ENCODE measurements around the gene AGBL4. TPM values are rescaled to one million over a fixed set of nuclear protein-coding genes. Genes with fewer than 3 reads are reported as not detected.
"Not testable (repeated sequence)": the region's sequence is repeated elsewhere in the genome, so short reads cannot be mapped to it uniquely, and the experiment has no call there.

Gene AGBL4
- total and polyA plus RNA-seq, 7 experiments from 2014 or later, result 0.27 TPM; not detected in 6

GRCh38 chr1:48527051-48527450, 1496.7 kb downstream of the AGBL4 start:
- DNase-seq (no peak), ATAC-seq (no peak)
- Histone ChIP-seq H3K4me3 (ENCODE audit: low read length) (no peak overlapping the region), H3K27ac (ENCODE audit: low read depth, low read length) (no peak overlapping the region), H3K4me1 (ENCODE audit: control insufficient read depth in 2 of 2, insufficient read depth in 2 of 2, low read length in 2 of 2) (no peaks in the 10 kb centered on the region), H3K27me3 (ENCODE audit: control insufficient read depth in 2 of 2, insufficient read depth in 2 of 2, low read length in 2 of 2) (no peaks in the 10 kb centered on the region), H3K9me3 (ENCODE audit: control insufficient read depth in 2 of 3, low read length in 3 of 3) (no peaks in the 10 kb centered on the region), H3K36me3 (ENCODE audit: control insufficient read depth in 2 of 3, insufficient read depth in 3 of 3, low read length in 3 of 3) (no peaks in the 10 kb centered on the region)
- H3K36me3 Mint-ChIP-seq, result no peaks in the 10 kb centered on the region
- H3K27me3 Mint-ChIP-seq, result peaks cover 0 to 44% (median 28%) of the 10 kb centered on the region in 5 donors
- H3K9me3 Mint-ChIP-seq, result peaks cover 0 to 3% (median 0%) of the 10 kb centered on the region in 11 donors
- POLR2A ChIA-PET, result no interaction called here
- CTCF ChIA-PET, result no interaction called here
- no peaks in the 10 kb centered on the region for H3K4me1 Mint-ChIP-seq
- H3K27ac Mint-ChIP-seq, result no peak overlapping the region
- H3K4me3 Mint-ChIP-seq, result no peak overlapping the region
- intact Hi-C loops (cut with micrococcal nuclease), result no loop called here

GRCh38 chr1:48526008-48526710, 1497.6 kb downstream of the AGBL4 start:
- no peaks in the 10 kb centered on the region for H3K9me3 ChIP-seq (ENCODE audit: control insufficient read depth in 2 of 3, low read length in 3 of 3)
- H3K27ac ChIP-seq (ENCODE audit: low read depth, low read length), result no peak overlapping the region
- intact Hi-C loops (cut with micrococcal nuclease), result no loop called here
- no peaks in the 10 kb centered on the region for H3K36me3 ChIP-seq (ENCODE audit: control insufficient read depth in 2 of 3, insufficient read depth in 3 of 3, low read length in 3 of 3)
- Mint-ChIP-seq H3K9me3 (peaks cover 0 to 3% (median 0%) of the 10 kb centered on the region in 11 donors), H3K4me1 (no peaks in the 10 kb centered on the region), H3K4me3 (no peak overlapping the region), H3K27ac (no peak overlapping the region), H3K36me3 (no peaks in the 10 kb centered on the region), H3K27me3 (peaks cover 0 to 43% (median 23%) of the 10 kb centered on the region in 5 donors)
- H3K4me1 ChIP-seq (ENCODE audit: control insufficient read depth in 2 of 2, insufficient read depth in 2 of 2, low read length in 2 of 2), result no peaks in the 10 kb centered on the region
- H3K4me3 ChIP-seq (ENCODE audit: low read length), result no peak overlapping the region
- no peak for DNase-seq
- CTCF ChIA-PET, result no interaction called here
- ATAC-seq, result no peak
- POLR2A ChIA-PET, result no interaction called here
- H3K27me3 ChIP-seq (ENCODE audit: control insufficient read depth in 2 of 2, insufficient read depth in 2 of 2, low read length in 2 of 2), result no peaks in the 10 kb centered on the region

- no peak overlapping the region for H3K27ac ChIP-seq (ENCODE audit: low read depth, low read length)
- H3K4me3 Mint-ChIP-seq, result no peak overlapping the region
- no peaks in the 10 kb centered on the region for H3K36me3 Mint-ChIP-seq
- DNase-seq (no peak), ATAC-seq (no peak)
- ChIA-PET POLR2A (no interaction called here), CTCF (interaction anchor here (0.6 kb wide), 1 partner anchor 1141 kb away, joined by 4 read pairs; no protein-coding TSS in a partner anchor)
- no peaks in the 10 kb centered on the region for H3K9me3 ChIP-seq (ENCODE audit: control insufficient read depth in 2 of 3, low read length in 3 of 3)
- H3K4me1 Mint-ChIP-seq, result no peaks in the 10 kb centered on the region
- H3K27ac Mint-ChIP-seq, result no peak overlapping the region
- no peaks in the 10 kb centered on the region for H3K36me3 ChIP-seq (ENCODE audit: control insufficient read depth in 2 of 3, insufficient read depth in 3 of 3, low read length in 3 of 3)
- no peak overlapping the region for H3K4me3 ChIP-seq (ENCODE audit: low read length)
- peaks cover 0 to 47% (median 23%) of the 10 kb centered on the region in 5 donors for H3K27me3 Mint-ChIP-seq
- H3K4me1 ChIP-seq (ENCODE audit: control insufficient read depth in 2 of 2, insufficient read depth in 2 of 2, low read length in 2 of 2), result no peaks in the 10 kb centered on the region
- no peaks in the 10 kb centered on the region for H3K27me3 ChIP-seq (ENCODE audit: control insufficient read depth in 2 of 2, insufficient read depth in 2 of 2, low read length in 2 of 2)
- peaks cover 0 to 3% (median 0%) of the 10 kb centered on the region in 11 donors for H3K9me3 Mint-ChIP-seq
- intact Hi-C loops (cut with micrococcal nuclease), result no loop called here
Observed at GRCh38 chr1:48524892-48525467, 1498.8 kb downstream of the AGBL4 start.

- intact Hi-C loops (cut with micrococcal nuclease), result no loop called here
- ChIA-PET POLR2A (no interaction called here), CTCF (no interaction called here)
- Mint-ChIP-seq H3K9me3 (peaks cover 0 to 3% (median 0%) of the 10 kb centered on the region in 11 donors), H3K27ac (no peak overlapping the region), H3K27me3 (peaks cover 0 to 47% (median 30%) of the 10 kb centered on the region in 5 donors), H3K36me3 (no peaks in the 10 kb centered on the region), H3K4me1 (no peaks in the 10 kb centered on the region), H3K4me3 (no peak overlapping the region)
- Histone ChIP-seq H3K27me3 (ENCODE audit: control insufficient read depth in 2 of 2, insufficient read depth in 2 of 2, low read length in 2 of 2) (no peaks in the 10 kb centered on the region), H3K9me3 (ENCODE audit: control insufficient read depth in 2 of 3, low read length in 3 of 3) (no peaks in the 10 kb centered on the region), H3K4me3 (ENCODE audit: low read length) (no peak overlapping the region), H3K4me1 (ENCODE audit: control insufficient read depth in 2 of 2, insufficient read depth in 2 of 2, low read length in 2 of 2) (no peaks in the 10 kb centered on the region), H3K36me3 (ENCODE audit: control insufficient read depth in 2 of 3, insufficient read depth in 3 of 3, low read length in 3 of 3) (no peaks in the 10 kb centered on the region), H3K27ac (ENCODE audit: low read depth, low read length) (no peak overlapping the region)
- no peak for ATAC-seq
- DNase-seq, result no peak
Observed at GRCh38 chr1:48523558-48523957, 1500.2 kb downstream of the AGBL4 start.

GRCh38 chr1:48519896-48520295, 1503.9 kb downstream of the AGBL4 start:
- ATAC-seq; POLR2A ChIA-PET; H3K36me3 ChIP-seq (ENCODE audit: control insufficient read depth in 2 of 3, insufficient read depth in 3 of 3, low read length in 3 of 3); intact Hi-C loops (cut with micrococcal nuclease); H3K4me1 ChIP-seq (ENCODE audit: control insufficient read depth in 2 of 2, insufficient read depth in 2 of 2, low read length in 2 of 2); H3K4me3 Mint-ChIP-seq; CTCF ChIA-PET; H3K27ac Mint-ChIP-seq; H3K9me3 ChIP-seq (ENCODE audit: control insufficient read depth in 2 of 3, low read length in 3 of 3); H3K9me3 Mint-ChIP-seq; H3K27ac ChIP-seq (ENCODE audit: low read depth, low read length); DNase-seq; H3K4me3 ChIP-seq (ENCODE audit: low read length); H3K4me1 Mint-ChIP-seq; H3K36me3 Mint-ChIP-seq; H3K27me3 ChIP-seq (ENCODE audit: control insufficient read depth in 2 of 2, insufficient read depth in 2 of 2, low read length in 2 of 2): not testable (repeated sequence)
- H3K27me3 Mint-ChIP-seq, result peaks cover 2 to 38% (median 17%) of the 10 kb centered on the region in 5 donors

GRCh38 chr1:48506870-48507269, 1516.9 kb downstream of the AGBL4 start:
- no peaks in the 10 kb centered on the region for H3K4me1 ChIP-seq (ENCODE audit: control insufficient read depth in 2 of 2, insufficient read depth in 2 of 2, low read length in 2 of 2)
- no peak for ATAC-seq
- no peak overlapping the region for H3K4me3 ChIP-seq (ENCODE audit: low read length)
- intact Hi-C loops (cut with micrococcal nuclease), result no loop called here
- Mint-ChIP-seq H3K27ac (no peak overlapping the region), H3K4me3 (no peak overlapping the region), H3K27me3 (peaks cover 3 to 32% (median 8%) of the 10 kb centered on the region in 5 donors), H3K9me3 (peaks cover 0 to 3% (median 0%) of the 10 kb centered on the region in 11 donors), H3K36me3 (no peaks in the 10 kb centered on the region), H3K4me1 (no peaks in the 10 kb centered on the region)
- no peak overlapping the region for H3K27ac ChIP-seq (ENCODE audit: low read depth, low read length)
- DNase-seq, result no peak
- no peaks in the 10 kb centered on the region for H3K36me3 ChIP-seq (ENCODE audit: control insufficient read depth in 2 of 3, insufficient read depth in 3 of 3, low read length in 3 of 3)
- POLR2A ChIA-PET, result no interaction called here
- H3K27me3 ChIP-seq (ENCODE audit: control insufficient read depth in 2 of 2, insufficient read depth in 2 of 2, low read length in 2 of 2), result no peaks in the 10 kb centered on the region
- CTCF ChIA-PET, result interaction anchor here (0.6 kb wide), 1 partner anchor 10 kb away, joined by 3 read pairs; no protein-coding TSS in a partner anchor
- H3K9me3 ChIP-seq (ENCODE audit: control insufficient read depth in 2 of 3, low read length in 3 of 3), result no peaks in the 10 kb centered on the region

Data from naive thymus-derived CD4-positive, alpha-beta T cell (primary cell).